LNCaP clone FGC (cell line): ENCODE measurements around the gene PPP1R16B.

Source experiments
- DNase-seq: peaks from one replicate; pipeline ENCODE4 v3.0.0-alpha.2; 2011; ENCODE audit warnings: low read depth
- H3K4me3 ChIP-seq: 2 replicates; pipeline ENCODE4 v1.5.1; 2011; ENCODE audit warnings: mild to moderate bottlenecking, low read depth, low read length, control low read depth
- TF ChIP-seq, protein P1 (sequence below): IDR thresholded peaks from 2 replicates; pipeline ENCODE4 v1.5.1; 2012; ENCODE audit warnings: mild to moderate bottlenecking; ENCODE audit not compliant: control insufficient read depth, insufficient read depth; ENCODE audit errors: extremely low read depth

The PPP1R16B gene

GRCh38 chr20:38804682-38805501 is 605 bp upstream of the PPP1R16B start:
- DNase-seq, result no peak
- TF ChIP-seq, protein P1, sequence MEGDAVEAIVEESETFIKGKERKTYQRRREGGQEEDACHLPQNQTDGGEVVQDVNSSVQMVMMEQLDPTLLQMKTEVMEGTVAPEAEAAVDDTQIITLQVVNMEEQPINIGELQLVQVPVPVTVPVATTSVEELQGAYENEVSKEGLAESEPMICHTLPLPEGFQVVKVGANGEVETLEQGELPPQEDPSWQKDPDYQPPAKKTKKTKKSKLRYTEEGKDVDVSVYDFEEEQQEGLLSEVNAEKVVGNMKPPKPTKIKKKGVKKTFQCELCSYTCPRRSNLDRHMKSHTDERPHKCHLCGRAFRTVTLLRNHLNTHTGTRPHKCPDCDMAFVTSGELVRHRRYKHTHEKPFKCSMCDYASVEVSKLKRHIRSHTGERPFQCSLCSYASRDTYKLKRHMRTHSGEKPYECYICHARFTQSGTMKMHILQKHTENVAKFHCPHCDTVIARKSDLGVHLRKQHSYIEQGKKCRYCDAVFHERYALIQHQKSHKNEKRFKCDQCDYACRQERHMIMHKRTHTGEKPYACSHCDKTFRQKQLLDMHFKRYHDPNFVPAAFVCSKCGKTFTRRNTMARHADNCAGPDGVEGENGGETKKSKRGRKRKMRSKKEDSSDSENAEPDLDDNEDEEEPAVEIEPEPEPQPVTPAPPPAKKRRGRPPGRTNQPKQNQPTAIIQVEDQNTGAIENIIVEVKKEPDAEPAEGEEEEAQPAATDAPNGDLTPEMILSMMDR, result no peak
- H3K4me3 ChIP-seq, result no peak overlapping the region

GRCh38 chr20:38805958-38806854 is 709 bp downstream of the PPP1R16B start:
- H3K4me3 ChIP-seq, result no peak overlapping the region
- DNase-seq, result no peak
- TF ChIP-seq, protein P1, result no peak

DNA sequence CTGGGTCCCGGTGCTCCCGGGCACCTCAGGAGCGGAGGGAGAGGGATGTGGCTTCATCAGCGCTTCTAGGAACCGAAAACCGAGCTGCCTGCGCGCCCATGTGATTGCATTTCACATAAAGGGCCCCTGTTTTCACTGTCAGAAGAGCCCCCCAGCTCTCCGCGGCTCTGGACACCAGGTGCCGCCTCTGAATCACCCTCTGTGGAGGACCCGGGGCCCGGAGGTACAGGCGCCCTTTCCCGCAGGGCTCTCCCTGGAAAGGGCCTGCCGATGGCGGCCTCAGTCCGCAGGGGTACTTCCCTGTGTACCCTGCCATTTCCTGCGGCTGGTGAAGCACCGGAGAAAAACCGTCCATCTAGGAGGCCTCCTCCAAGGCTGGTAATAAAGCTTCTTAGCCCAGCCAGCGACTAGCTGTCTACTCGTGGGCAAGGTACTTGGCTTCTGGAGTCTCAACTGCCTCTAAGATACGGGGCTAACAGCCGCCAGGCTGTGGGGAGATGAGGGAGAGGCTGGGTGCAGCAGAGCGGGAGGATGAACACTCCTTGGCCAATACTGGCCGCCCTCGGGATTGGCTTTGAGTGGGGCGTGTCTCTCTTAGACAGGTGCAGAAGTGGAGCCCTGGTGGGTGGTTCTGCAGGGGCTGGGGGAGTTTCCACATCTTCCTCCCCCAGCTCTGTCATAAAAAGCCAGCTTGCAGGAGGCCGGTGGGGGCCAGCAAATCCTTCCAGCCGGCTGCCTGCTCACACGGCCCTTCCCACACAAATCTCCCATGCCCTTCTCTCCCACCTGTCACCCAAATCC is 1.6 kb downstream of the PPP1R16B start:
- TF ChIP-seq, protein P1, result no peak
- no peak for DNase-seq
- no peak overlapping the region for H3K4me3 ChIP-seq

DNA sequence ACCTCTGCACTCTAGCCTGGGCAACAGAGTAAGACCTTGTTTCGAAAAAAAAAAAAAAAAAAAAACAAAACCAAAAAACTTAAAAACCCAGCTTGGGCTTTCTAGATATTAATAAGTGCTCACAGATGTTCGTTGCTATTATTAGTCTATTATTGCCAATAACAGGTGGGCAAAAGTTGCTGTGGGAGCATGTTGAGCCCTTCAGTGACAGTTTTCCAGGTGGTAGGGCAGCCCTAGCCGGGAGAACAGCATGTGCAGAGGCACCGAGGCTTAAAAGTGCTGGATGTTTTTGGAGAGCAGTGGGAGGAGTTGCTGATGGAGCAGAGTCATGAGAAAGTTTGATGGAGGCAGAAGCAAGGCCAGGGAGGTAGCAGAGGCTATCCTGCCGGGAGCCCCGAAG is 4.4 kb downstream of the PPP1R16B start:
- DNase-seq, result no peak
- TF ChIP-seq, protein P1, result no peak
- H3K4me3 ChIP-seq, result no peak overlapping the region

DNA sequence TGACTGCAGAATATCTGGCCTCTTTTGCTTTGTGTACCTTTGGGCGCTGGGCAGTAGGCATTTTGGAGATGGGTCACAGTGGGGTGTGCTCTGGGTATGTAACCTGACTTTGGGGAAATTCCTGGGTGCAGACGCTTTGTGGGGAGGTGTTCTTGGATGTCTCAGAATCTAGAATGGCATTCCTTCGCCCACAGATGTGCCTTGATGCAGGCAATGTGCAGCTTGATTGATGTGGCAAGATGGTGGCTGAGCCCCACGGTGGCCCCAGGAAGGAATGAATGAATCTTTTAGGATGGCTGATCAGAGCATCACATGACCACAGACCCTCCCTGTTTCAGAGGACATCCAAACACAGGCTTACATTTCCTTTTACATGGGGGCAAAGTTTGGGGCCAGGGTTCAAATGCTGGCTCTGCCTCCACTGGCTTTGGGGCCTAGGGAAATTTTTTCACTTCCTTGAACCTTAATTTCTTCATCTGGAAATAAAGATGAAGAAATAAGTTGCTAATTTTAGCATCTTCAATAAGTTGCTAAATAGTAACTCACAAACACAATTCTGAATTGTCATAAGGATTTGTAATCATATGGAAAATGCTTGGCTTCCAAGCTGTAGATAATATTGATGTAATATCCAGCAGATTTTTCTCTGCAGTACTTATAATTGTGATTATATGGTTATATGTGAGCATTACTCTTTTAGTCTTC is 5.6 kb downstream of the PPP1R16B start:
- no peak for DNase-seq
- no peak overlapping the region for H3K4me3 ChIP-seq
- TF ChIP-seq, protein P1, result no peak

- TF ChIP-seq, protein P1, result no peak
- no peak overlapping the region for H3K4me3 ChIP-seq
- no peak for DNase-seq
Observed at GRCh38 chr20:38811769-38812168, 6.3 kb downstream of the PPP1R16B start.
